ENCODE data around the gene DNMT1. TPM values are rescaled to one million over a fixed set of nuclear protein-coding genes. Genes with fewer than 3 reads are reported as not detected.

The DNMT1 gene
- total RNA-seq, 1 experiment from 2014 or later, result 168 TPM

DNA sequence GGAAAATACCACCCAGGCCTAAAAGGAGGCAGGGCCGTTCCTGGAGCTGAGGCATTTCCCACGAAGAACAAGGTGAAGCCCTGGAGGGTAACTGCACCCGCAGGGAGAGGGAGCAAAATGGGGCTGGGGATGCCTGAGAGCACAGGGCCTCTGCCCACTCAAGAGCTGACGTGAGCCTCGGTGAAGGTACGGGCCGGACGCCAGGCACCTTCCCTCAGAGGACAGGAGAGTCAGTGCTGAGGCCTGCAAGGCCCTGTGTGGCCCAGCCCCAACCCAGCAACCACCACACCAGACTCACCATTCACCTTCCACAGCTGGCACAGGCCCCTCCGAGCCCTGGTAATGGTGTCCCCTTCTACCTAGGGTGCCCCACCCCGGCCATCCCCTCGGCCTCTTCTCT is 36.3 kb downstream of the DNMT1 start:
- intact Hi-C loops (cut with micrococcal nuclease; ENCODE audit: unreplicated experiment), result no loop called here
- H3K36me3 ChIP-seq (ENCODE audit: control insufficient read depth, insufficient read depth, low read length), result peaks cover 7% of the 10 kb centered on the region
- H3K27me3 ChIP-seq (ENCODE audit: control insufficient read depth, insufficient read depth, low read length), result no peaks in the 10 kb centered on the region
- in situ Hi-C loops (cut with HindIII; ENCODE audit: low pct_unique_long_range_greater_than_20kb, low sequenced_read_pairs), result no loop called here
- no peak overlapping the region for H3K27ac ChIP-seq (ENCODE audit: low read length)
- TF ChIP-seq, protein P1, sequence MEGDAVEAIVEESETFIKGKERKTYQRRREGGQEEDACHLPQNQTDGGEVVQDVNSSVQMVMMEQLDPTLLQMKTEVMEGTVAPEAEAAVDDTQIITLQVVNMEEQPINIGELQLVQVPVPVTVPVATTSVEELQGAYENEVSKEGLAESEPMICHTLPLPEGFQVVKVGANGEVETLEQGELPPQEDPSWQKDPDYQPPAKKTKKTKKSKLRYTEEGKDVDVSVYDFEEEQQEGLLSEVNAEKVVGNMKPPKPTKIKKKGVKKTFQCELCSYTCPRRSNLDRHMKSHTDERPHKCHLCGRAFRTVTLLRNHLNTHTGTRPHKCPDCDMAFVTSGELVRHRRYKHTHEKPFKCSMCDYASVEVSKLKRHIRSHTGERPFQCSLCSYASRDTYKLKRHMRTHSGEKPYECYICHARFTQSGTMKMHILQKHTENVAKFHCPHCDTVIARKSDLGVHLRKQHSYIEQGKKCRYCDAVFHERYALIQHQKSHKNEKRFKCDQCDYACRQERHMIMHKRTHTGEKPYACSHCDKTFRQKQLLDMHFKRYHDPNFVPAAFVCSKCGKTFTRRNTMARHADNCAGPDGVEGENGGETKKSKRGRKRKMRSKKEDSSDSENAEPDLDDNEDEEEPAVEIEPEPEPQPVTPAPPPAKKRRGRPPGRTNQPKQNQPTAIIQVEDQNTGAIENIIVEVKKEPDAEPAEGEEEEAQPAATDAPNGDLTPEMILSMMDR (IDR thresholded peaks at IDR 0.05), result no peak
- no peak for TF ChIP-seq POLR2AphosphoS5 (IDR thresholded peaks at IDR 0.05; ENCODE audit: low read depth, low read length)
- TF ChIP-seq, protein P2, sequence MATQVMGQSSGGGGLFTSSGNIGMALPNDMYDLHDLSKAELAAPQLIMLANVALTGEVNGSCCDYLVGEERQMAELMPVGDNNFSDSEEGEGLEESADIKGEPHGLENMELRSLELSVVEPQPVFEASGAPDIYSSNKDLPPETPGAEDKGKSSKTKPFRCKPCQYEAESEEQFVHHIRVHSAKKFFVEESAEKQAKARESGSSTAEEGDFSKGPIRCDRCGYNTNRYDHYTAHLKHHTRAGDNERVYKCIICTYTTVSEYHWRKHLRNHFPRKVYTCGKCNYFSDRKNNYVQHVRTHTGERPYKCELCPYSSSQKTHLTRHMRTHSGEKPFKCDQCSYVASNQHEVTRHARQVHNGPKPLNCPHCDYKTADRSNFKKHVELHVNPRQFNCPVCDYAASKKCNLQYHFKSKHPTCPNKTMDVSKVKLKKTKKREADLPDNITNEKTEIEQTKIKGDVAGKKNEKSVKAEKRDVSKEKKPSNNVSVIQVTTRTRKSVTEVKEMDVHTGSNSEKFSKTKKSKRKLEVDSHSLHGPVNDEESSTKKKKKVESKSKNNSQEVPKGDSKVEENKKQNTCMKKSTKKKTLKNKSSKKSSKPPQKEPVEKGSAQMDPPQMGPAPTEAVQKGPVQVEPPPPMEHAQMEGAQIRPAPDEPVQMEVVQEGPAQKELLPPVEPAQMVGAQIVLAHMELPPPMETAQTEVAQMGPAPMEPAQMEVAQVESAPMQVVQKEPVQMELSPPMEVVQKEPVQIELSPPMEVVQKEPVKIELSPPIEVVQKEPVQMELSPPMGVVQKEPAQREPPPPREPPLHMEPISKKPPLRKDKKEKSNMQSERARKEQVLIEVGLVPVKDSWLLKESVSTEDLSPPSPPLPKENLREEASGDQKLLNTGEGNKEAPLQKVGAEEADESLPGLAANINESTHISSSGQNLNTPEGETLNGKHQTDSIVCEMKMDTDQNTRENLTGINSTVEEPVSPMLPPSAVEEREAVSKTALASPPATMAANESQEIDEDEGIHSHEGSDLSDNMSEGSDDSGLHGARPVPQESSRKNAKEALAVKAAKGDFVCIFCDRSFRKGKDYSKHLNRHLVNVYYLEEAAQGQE (IDR thresholded peaks at IDR 0.05; ENCODE audit: insufficient read depth in 1 of 2, low read depth in 2 of 2, low read length in 1 of 2), result no peak
- no peak for ATAC-seq
- H3K4me3 ChIP-seq (ENCODE audit: low read depth in 2 of 2, low read length in 2 of 2), result no peak overlapping the region
- ChIA-PET POLR2A (interaction anchor here (0.5 kb wide), 1 partner anchor 366 kb away, joined by 5 read pairs; no protein-coding TSS in a partner anchor), CTCF (no interaction called here)
- no peak for DNase-seq (ENCODE audit: low read depth, low spot score)
- no TSS peak for BruUV-seq (replicated peaks)
- no peaks in the 10 kb centered on the region for H3K4me1 ChIP-seq (ENCODE audit: control insufficient read depth, insufficient read depth, low read length)
- H3K9me3 ChIP-seq (ENCODE audit: control insufficient read depth, insufficient read depth, low read depth, low read length), result no peaks in the 10 kb centered on the region

DNA sequence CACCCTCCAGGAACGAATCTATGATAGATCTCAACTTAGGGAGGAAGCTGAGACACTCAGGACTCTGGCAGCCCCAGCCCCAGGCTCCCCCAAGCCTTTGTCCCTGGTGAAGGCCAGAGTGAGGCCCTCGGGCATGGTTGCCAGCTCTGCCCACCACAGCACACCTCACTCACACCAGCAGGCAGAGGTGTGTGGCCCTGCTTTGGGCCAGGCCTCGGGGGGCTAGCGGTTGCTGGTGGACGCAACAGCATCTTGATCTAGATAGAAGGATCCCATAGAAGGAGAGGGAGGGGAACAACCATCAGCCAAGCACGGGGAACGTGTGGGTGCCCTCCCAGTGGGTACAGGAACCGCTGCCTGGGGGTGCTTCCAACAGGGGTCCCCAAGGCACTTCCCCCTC is 36.7 kb downstream of the DNMT1 start:
- no peaks in the 10 kb centered on the region for H3K4me1 ChIP-seq (ENCODE audit: control insufficient read depth, insufficient read depth, low read length)
- no peaks in the 10 kb centered on the region for H3K27me3 ChIP-seq (ENCODE audit: control insufficient read depth, insufficient read depth, low read length)
- DNase-seq (ENCODE audit: low read depth, low spot score) (no peak), ATAC-seq (no peak)
- H3K9me3 ChIP-seq (ENCODE audit: control insufficient read depth, insufficient read depth, low read depth, low read length), result no peaks in the 10 kb centered on the region
- in situ Hi-C loops (cut with HindIII; ENCODE audit: low pct_unique_long_range_greater_than_20kb, low sequenced_read_pairs) (no loop called here), intact Hi-C loops (cut with micrococcal nuclease; ENCODE audit: unreplicated experiment) (no loop called here)
- POLR2A ChIA-PET, result interaction anchor here (0.5 kb wide), 1 partner anchor 367 kb away, joined by 5 read pairs; no protein-coding TSS in a partner anchor
- no peak overlapping the region for H3K27ac ChIP-seq (ENCODE audit: low read length)
- TF ChIP-seq SIN3A (IDR thresholded peaks at IDR 0.05; ENCODE audit: borderline replicate concordance, insufficient read depth, low read depth, low read length) (no peak), TCF7L2 (IDR thresholded peaks at IDR 0.05; ENCODE audit: low read depth, low read length) (no peak), POLR2AphosphoS5 (IDR thresholded peaks at IDR 0.05; ENCODE audit: low read depth, low read length) (no peak)
- TF ChIP-seq, protein P2 (IDR thresholded peaks at IDR 0.05; ENCODE audit: insufficient read depth in 1 of 2, low read depth in 2 of 2, low read length in 1 of 2), result no peak
- TF ChIP-seq, protein P1 (IDR thresholded peaks at IDR 0.05), result no peak
- H3K36me3 ChIP-seq (ENCODE audit: control insufficient read depth, insufficient read depth, low read length), result peaks cover 7% of the 10 kb centered on the region
- CTCF ChIA-PET, result no interaction called here
- no peak overlapping the region for H3K4me3 ChIP-seq (ENCODE audit: low read depth in 2 of 2, low read length in 2 of 2)
- no TSS peak for BruUV-seq (replicated peaks)
